Smooth muscle cell of the brain vasculature (primary cell): ENCODE results near the gene SAMD14.

ENCODE experiments used
- DNase-seq: peaks from one replicate; pipeline ENCODE4 v3.0.0-alpha.2; 2012; ENCODE audit warnings: low read depth, low spot score

Gene SAMD14

GRCh38 chr17:50133769-50134099 lies 3.8 kb upstream of the SAMD14 start:
- DNase-seq = no peak

DNA sequence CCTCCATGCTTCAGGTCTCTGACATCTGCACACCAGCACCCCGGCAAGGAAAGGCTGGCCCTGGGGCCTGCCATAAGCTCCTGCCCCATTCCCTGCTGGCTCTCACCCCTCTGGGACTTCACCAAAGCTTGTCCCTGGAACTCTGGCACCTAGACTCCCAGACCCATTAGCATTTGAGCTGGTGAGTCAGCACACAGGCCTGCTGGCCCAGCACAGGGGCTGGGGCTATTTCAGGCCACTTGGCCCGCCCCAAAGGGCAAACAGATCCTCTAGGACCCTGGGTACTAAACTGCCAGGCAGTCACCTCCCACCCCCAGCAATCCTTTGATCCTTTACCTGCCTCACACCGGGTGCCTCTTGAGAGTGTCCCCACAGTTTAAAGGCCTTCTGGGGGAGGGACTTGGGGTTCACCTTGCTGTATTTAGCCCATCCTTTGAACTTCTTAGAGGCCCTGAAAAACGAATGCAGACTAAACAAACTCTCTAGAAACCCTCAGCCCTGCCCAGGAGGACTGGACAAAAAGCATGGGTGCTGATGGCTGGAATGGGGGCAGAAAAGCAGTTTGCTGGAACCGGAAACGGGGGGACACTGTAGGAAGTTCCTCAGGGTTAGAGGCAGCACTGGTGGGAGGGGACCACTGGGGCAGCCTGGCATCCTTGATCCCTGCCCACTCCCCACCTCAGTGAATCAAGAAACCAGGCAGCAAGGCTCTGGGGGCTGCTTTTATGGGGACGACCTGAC lies 3.2 kb upstream of the SAMD14 start:
- no peak for DNase-seq

GRCh38 chr17:50132104-50132794 lies 2.3 kb upstream of the SAMD14 start:
- no peak for DNase-seq

- no peak for DNase-seq
Measured at GRCh38 chr17:50130559-50131305, 772 bp upstream of the SAMD14 start.

GRCh38 chr17:50129353-50129727 lies 620 bp downstream of the SAMD14 start:
- DNase-seq = no peak

DNA sequence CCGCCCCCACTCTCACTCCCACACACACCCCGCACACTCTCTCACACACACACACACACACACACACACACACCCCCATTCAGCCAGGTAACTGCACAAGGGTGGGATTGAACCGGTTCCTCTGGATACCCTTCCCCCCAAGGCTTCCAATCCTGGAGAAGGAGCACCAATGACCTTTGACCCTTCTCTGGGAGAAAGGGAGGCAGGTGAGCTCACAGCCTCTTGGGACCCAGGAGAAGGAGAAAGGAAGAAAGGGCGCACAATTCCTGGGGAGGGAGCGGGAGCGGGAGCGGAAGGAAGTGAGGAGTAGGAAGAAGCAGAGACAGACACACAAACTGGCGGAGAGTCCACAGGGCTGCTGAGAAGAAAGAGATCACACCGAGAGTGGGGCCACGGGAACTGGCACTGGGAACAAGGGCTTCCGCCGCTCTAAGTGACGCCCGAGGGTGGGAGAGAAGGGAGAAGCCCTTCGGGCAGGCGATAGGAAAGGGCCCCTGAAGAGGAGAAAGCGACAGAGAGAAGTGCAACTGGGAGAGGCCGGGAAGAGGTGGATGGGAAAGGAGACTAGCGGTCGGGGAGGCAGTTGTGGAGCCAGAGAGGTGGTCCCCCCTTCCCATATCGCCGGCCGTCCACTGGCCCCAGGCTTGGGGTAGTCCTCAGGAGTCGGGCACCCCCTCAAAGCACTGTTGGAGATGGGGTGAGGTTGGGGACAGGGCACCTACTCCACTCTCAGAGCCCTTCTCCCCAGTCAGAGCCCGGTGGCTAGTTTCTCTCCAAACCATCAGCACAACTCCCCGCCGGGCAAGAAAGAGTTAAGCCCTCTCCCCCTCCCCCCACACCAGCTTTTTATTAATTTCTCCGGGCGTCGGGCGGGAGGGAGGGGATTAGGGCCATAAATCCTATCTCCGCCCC lies 1.3 kb downstream of the SAMD14 start:
- no peak for DNase-seq

DNA sequence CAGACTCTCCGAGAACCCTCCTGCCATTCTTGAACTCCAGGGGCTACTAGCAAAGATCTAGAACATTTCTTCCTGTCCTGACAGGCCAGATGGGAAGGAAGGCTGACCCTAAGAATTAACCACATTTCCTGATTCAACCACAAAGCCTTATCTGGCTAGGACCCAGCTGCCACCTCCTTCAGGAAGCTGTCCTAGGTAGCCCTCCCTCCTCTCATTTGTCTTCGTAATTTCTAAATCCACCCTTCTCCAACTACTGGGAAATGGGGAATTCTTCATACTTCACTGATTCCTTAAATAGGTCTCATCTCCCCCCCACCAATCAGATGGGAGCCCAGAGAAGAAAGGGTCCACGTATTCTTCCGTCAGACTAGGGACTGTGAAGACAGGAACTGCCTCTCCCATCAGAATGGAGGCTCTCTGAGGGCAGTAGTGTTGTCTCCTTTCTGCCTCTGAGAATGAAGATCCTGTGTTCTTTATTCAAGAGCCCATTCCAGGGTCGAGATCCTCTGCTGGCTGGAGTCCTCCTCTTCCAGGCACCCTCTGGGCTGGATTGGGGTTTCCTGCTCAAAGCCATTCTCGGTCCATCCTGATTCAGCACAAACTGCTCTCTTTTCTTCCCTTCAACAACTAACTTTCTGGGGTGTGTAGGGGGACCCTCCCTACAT lies 2.1 kb downstream of the SAMD14 start:
- DNase-seq = no peak

DNA sequence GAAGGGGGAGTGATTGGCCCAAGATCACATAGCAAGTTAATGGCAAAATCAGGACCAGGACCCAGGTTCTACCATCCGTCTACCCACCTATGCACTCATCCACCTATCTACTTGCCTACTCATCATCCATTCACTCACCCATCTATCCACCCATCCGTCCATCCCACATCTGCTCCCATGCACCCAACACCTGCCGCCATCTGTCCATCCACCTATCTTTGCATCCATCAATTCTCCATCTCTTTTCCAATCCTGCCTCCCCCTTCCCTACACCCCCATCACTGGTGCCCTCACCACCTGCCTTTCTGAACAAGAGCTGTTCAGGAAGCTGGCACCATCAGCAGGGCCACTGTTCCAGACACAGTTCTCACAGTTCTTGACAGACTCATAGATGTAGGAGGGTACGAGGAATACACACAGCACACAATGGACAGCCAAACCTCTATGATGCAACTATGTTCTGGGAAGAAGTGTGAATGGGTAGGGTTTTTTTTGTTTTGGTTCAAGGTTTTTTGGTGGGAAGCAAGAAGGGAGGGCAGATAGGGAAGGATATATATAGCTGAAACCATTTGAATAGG lies 4.5 kb downstream of the SAMD14 start:
- no peak for DNase-seq

DNA sequence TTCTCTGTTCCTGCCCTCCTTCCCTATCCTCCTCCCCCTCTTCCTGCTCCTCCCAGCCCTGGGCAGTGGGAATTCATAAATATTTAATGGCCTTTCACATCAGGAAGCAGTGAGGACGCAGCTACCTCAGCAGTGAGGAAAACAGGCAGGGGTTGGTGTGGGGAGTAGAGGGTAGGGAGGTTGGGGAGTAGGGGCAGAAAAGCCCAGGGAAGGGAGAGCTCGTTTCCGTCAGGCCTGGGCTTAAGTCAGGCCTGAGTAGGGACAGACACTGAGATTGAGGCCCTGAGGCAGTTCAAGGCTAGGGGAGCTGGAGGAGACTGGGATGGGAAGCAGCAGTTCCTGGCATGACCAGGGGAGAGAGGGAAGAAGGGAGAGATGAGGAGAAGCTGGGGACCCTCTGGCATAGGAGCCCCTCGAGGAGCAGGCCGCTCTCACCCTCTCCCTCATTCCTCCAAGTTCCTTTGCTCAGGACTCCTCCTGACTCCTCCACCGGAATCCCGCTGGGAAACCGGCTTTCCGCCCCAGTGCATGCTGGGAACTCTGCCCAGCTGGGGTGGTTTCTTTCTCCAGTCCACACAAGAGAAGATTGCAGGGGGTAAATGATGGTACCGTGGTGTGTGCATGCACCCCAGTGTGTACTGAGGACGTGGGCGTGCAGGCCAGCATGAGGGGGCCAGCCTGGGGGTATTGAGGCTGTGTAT lies 6.2 kb downstream of the SAMD14 start:
- DNase-seq = no peak

DNA sequence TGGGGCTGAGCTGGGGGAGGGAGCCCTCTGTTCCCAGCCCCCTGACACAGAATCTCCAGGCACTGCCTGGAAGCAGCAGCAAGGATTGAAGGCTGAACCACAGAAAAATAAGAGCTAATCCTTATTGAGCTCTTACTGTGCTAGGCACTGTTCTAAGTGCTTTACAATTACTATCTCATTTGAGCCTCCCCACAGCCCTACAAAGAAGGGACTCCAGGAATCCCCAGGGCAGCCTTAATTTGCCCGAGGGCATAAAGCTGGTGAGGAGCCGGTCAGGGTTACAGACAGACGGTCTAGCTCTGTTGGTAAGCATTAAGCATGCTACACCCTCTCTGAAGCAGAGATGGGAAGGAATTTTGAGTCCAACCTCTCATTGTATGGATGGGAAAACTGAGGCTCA lies 7.0 kb downstream of the SAMD14 start:
- DNase-seq = no peak

GRCh38 chr17:50120475-50121253 lies 9.3 kb downstream of the SAMD14 start:
- no peak for DNase-seq

- DNase-seq = no peak
Measured at GRCh38 chr17:50118828-50119218, 11.1 kb downstream of the SAMD14 start.

- DNase-seq = no peak
Measured at GRCh38 chr17:50118076-50118827, 11.7 kb downstream of the SAMD14 start.

- no peak for DNase-seq
Measured at GRCh38 chr17:50117202-50118051, 12.5 kb downstream of the SAMD14 start.

- DNase-seq = no peak
Measured at GRCh38 chr17:50115756-50116155, 14.2 kb downstream of the SAMD14 start.

DNA sequence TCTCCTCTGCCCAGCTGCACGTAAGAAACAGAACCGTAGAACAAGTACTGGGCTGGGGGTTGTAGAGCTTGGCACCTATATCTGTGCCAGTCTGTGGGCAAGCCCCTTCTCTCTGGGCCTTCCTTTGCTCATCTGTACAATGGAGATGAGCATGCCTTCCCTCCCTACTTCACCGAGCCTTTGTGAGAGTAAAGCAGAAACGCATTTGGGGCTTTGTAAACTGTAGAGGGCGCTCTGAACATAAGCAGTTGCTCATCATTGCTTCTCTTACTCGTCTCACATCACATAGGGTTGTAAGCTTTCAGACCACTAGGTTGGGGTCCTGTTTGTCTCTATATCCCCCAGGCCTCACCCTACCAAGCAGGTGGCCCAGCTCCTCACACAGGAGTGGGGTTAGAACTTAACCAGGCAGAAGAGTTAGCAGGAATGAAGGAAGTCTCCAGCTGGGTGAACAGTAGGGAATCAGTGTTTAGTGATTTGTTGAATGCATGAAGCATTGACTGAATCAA lies 15.1 kb downstream of the SAMD14 start:
- DNase-seq = no peak

- DNase-seq = no peak
Measured at GRCh38 chr17:50114401-50114800, 15.6 kb downstream of the SAMD14 start.
